Amygdala (tissue), 56 donors: ENCODE data around the gene CACNA2D1.

ENCODE experiments used
- DNase-seq, 56 donors: peaks; one replicate each; lab custom pipeline; 2025; lab: John Stamatoyannopoulos, UW

The CACNA2D1 gene

GRCh38 chr7:82185443-82185842 lies 258.1 kb downstream of the CACNA2D1 start:
- DNase-seq = no peak

- DNase-seq = no peak
These were observed 259.9 kb downstream of the CACNA2D1 start for GRCh38 chr7:82183634-82184033.

DNA sequence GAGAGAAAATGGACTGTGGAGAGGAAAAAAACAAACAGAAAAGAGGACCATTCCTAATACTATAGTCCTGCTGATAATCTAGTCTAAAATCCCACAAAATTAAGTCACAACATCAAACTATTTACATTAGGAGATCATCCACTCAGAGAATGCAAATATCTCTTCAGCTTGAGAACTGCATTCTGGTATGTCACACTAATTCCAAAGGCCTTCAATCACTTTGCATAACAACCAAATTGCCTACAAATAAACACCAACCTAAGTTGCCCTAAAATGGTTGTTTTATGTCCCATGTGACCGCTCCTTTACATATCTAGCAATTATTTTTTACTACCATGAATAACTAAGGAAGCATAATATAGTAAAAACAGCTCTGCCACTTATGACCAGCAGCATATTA lies 264.3 kb downstream of the CACNA2D1 start:
- no peak for DNase-seq

GRCh38 chr7:82175319-82175718 lies 268.3 kb downstream of the CACNA2D1 start:
- DNase-seq = no peak

- no peak for DNase-seq
These were observed 270.1 kb downstream of the CACNA2D1 start for GRCh38 chr7:82173400-82174021.

GRCh38 chr7:82172881-82173280 lies 270.7 kb downstream of the CACNA2D1 start:
- no peak for DNase-seq

GRCh38 chr7:82172017-82172416 lies 271.6 kb downstream of the CACNA2D1 start:
- no peak for DNase-seq

DNA sequence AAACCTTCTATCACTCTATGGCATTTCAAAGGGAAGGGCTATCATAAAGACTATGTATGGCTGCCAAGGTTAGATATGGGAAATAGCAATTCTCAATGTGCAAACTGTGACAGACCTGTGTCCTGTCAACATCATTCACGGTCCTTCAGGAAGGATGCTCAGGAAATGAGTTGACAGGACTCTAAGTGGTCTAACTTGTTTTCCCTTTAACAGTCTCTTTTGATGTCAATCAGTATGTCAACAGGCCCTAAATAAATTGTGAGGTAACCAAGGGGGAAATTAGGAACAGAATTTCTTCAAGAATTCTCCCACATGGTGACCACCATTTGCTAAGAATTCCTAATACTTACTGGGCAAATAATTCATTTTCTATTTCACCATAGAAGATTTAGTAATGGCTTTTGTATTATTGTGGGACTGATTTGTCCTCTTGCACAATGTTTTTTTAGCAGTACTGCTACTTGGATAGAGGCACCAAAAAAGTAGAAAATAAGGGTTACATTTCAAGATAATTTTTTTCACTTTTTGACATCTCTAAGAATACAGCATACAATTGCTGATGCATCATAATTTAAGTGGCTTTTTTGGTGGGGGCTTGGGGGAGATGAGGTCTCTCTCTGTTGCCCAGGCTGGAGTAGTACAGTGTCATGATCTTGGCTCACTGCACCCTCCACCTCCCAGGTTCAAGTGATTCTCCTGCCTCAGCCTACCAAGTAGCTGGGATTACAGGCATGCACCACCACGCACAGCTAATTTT lies 275.8 kb downstream of the CACNA2D1 start:
- DNase-seq = no peak

- DNase-seq = peak in 1 of 56 donors; percentile 36
These were observed 277.1 kb downstream of the CACNA2D1 start for GRCh38 chr7:82166260-82167015.

GRCh38 chr7:82164813-82165212 lies 278.8 kb downstream of the CACNA2D1 start:
- peak in 26 of 56 donors; percentile 1 to 56 (median 13) for DNase-seq

DNA sequence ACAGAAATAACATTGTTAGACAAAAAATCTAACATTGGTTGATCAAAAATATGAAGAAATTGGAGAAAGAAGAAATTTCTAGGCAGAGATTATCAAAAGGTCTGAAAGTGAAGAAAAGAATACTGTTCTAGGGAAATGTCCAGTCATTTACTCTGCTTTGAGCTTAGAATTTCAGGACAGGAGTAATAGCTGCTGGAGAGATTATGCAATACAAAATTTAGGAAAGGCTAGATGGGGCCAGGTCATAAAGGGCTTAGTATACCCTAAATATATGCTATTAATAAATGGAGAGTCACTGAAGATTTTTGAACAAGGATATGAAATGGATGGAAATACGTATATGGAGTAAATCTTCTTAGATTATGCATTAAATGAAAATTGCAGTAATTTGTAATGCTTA lies 279.2 kb downstream of the CACNA2D1 start:
- no peak for DNase-seq

DNA sequence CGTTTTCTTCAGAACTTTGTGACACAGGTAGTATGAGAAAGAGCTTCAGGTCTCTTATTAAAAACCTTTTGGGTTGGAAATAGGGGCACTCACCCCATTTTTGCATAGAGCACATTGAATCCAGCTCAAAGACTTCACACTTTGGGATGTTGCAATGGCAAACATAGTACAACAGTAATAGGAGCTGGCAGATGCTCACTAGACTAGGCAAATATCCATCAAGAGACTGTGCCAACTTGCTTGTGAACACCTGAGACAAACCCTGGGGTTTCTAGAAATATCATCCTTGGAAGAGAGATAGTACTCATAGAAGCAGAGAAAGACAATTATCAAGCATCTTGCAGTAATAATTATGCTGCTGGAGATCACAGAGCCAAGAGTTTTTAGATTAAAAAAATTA lies 280.0 kb downstream of the CACNA2D1 start:
- DNase-seq = no peak

DNA sequence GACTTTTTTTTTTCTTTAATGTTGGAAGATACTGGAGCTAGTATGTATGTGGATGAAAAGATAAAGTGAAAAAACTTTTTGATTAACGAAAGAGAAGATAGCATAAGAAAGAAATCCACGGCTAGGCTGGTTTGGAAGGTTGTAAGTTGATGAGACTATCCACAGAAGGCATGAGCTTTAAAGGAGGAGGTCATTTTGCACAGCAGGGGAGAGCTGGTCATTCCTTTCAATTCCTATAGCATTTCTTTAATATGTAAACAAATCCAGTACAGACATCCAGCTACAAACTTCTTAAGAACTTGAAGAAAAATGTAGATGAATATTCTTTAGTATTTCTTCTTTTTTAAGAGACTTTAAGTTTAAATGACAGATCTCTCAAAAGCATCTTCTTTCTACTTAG lies 281.3 kb downstream of the CACNA2D1 start:
- DNase-seq = no peak

- no peak for DNase-seq
These were observed 285.2 kb downstream of the CACNA2D1 start for GRCh38 chr7:82158327-82158726.

GRCh38 chr7:82156893-82157292 lies 286.7 kb downstream of the CACNA2D1 start:
- DNase-seq = no peak

GRCh38 chr7:82156168-82156567 lies 287.4 kb downstream of the CACNA2D1 start:
- no peak for DNase-seq

DNA sequence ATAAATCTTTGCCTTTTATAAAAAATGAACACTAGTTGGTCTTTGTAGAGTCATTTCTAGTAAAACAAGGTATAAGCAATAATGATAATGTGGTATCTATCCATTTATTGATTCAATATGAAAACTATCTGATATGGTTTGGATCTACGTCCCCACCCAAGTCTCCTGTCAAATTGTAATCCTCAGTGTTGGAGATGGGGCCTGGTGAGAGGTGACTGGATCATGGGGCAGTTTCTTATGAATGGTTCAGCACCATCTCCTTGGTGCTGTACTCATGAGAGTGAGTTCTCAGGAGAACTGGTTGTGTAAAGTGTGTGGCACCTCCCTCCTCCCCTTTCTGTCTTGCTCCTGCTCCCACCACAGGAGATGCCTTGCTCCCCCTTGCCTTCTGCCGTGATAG lies 288.8 kb downstream of the CACNA2D1 start:
- no peak for DNase-seq

GRCh38 chr7:82153776-82154175 lies 289.8 kb downstream of the CACNA2D1 start:
- no peak for DNase-seq

DNA sequence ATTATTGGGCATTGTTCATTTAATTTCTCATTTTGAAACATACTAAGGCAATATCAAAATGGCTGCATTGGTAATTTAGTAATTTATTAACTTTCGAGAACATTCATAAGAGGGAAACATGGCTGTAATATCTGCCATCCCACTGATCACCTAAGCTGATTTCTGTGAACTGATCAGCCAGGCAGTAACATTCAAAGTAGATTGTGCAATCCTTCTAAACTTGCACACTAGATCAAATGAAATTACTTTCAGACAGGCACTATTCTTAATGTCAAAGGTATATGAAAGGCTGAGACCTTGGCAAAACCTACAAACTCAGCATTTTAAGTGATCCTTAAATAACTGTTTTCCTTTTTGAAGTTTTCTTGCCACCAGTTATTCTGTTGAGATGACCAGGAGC lies 290.7 kb downstream of the CACNA2D1 start:
- no peak for DNase-seq

- DNase-seq = no peak
These were observed 297.1 kb downstream of the CACNA2D1 start for GRCh38 chr7:82146491-82146890.

- no peak for DNase-seq
These were observed 301.2 kb downstream of the CACNA2D1 start for GRCh38 chr7:82142263-82142864.
